Measurements from ENCODE around the gene HNRNPC. TPM values are rescaled to one million over a fixed set of nuclear protein-coding genes. Genes with fewer than 3 reads are reported as not detected.

The HNRNPC gene
- polyA plus RNA-seq, 2 of the 4 experiments (the other 2 are of a cell fraction): 1,057 to 1,069 TPM

- no peak overlapping the region for H3K4me3 ChIP-seq
- FAIRE-seq (no peak), DNase-seq (ENCODE audit: low read depth in 1 of 2, low spot score in 1 of 2) (no peak), ATAC-seq (no peak)
- H3K27ac ChIP-seq: no peak overlapping the region
- TF ChIP-seq ZNF302 (CRISPR knock-in tag; IDR thresholded peaks at IDR 0.05): no peak
- TF ChIP-seq REST (IDR thresholded peaks at IDR 0.05): no peak
- TF ChIP-seq BCL3 (IDR thresholded peaks at IDR 0.05): no peak
- no peak for TF ChIP-seq CHD4 (IDR thresholded peaks at IDR 0.05; ENCODE audit: borderline replicate concordance)
- no peak for TF ChIP-seq SMC3 (IDR thresholded peaks at IDR 0.05)
- no peak for TF ChIP-seq FOSB (CRISPR knock-in tag; IDR thresholded peaks at IDR 0.05)
- TF ChIP-seq POLR2AphosphoS2 (conservative IDR thresholded peaks at IDR 0.05; ENCODE audit: low read length): no peak
- no peak for TF ChIP-seq ATOH8 (CRISPR knock-in tag; IDR thresholded peaks at IDR 0.05; ENCODE audit: low read depth)
- TF ChIP-seq HDAC2 (IDR thresholded peaks at IDR 0.05): no peak
- TF ChIP-seq ELK1 (IDR thresholded peaks at IDR 0.05; ENCODE audit: low read depth, low read length): no peak
- no peak for TF ChIP-seq KDM1A (IDR thresholded peaks at IDR 0.05; ENCODE audit: low read depth)
- TF ChIP-seq TFCP2L1 (CRISPR knock-in tag; IDR thresholded peaks at IDR 0.05): no peak
- TF ChIP-seq HEYL (CRISPR knock-in tag; IDR thresholded peaks at IDR 0.05): no peak
- no peak for TF ChIP-seq MYC (IDR thresholded peaks at IDR 0.05; ENCODE audit: borderline replicate concordance, low read length)
- TF ChIP-seq FOSL2 (IDR thresholded peaks at IDR 0.05): no peak
- no peak for TF ChIP-seq FOSL2 (CRISPR knock-in tag; IDR thresholded peaks at IDR 0.05)
- POLR2A ChIA-PET: no interaction called here
- H3K9me3 ChIP-seq: no peaks in the 10 kb centered on the region
- H3K4me2 ChIP-seq: no peak overlapping the region
- CTCF ChIA-PET: interaction anchor here (1.0 kb wide), 2 partner anchors 135 to 171 kb away, joined by 3 read pairs; no protein-coding TSS in a partner anchor
- WGBS (ENCODE audit: missing lambda C conversion rate): 91% methylated on average over 11 of the region's 11 CpGs
- H3K4me1 ChIP-seq: peaks cover 69% of the 10 kb centered on the region; the same call in 2 of the 3 replicates
Observed at GRCh38 chr14:21238823-21239518, 30.3 kb downstream of the HNRNPC start.

GRCh38 chr14:21236948-21237797, 32.1 kb downstream of the HNRNPC start:
- TF ChIP-seq HMGXB4 (CRISPR knock-in tag; IDR thresholded peaks at IDR 0.05; ENCODE audit: borderline replicate concordance): 0 out of 2 replicates have a peak, but pooled peaks have one; percentile 18
- TF ChIP-seq SREBF2 (IDR thresholded peaks at IDR 0.05): no peak
- TF ChIP-seq CBX8 (IDR thresholded peaks at IDR 0.05): no peak
- no peak for TF ChIP-seq JUN (IDR thresholded peaks at IDR 0.05)
- no peak for TF ChIP-seq HOXB5 (CRISPR knock-in tag; IDR thresholded peaks at IDR 0.05)
- Histone ChIP-seq H3K9me3 (no peaks in the 10 kb centered on the region), H3K4me3 (no peak overlapping the region), H3K4me2 (no peak overlapping the region), H3K27ac (no peak overlapping the region), H3K4me1 (peaks cover 76% of the 10 kb centered on the region; the same call in 2 of the 3 replicates)
- WGBS (ENCODE audit: missing lambda C conversion rate): 84% methylated on average over 6 of the region's 6 CpGs
- FAIRE-seq (no peak), DNase-seq (ENCODE audit: low read depth in 1 of 2, low spot score in 1 of 2) (no peak), ATAC-seq (no peak)
- POLR2A ChIA-PET: no interaction called here
- CTCF ChIA-PET: no interaction called here
